ENCODE measurements around the gene LRRC18.

Gene LRRC18

GRCh38 chr10:48926255-48926654 is 13.4 kb downstream of the LRRC18 start:
- no peak overlapping the region for H3K4me3 ChIP-seq (ENCODE audit: low read depth in 1 of 5, low read length in 5 of 5)
- H3K9ac ChIP-seq (ENCODE audit: low read length in 5 of 5), result no peak overlapping the region
- H3K4me1 ChIP-seq (ENCODE audit: control insufficient read depth in 5 of 5, insufficient read depth in 5 of 5, low read length in 5 of 5), result no peaks in the 10 kb centered on the region
- H3K36me3 ChIP-seq (ENCODE audit: control insufficient read depth in 5 of 5, insufficient read depth in 5 of 5, low read length in 5 of 5), result no peaks in the 10 kb centered on the region
- H3K27ac ChIP-seq (ENCODE audit: low read depth, low read length), result no peak overlapping the region
- H3K27me3 ChIP-seq (ENCODE audit: control insufficient read depth in 5 of 5, insufficient read depth in 4 of 5, low read length in 5 of 5), result no peaks in the 10 kb centered on the region
- H3K9me3 ChIP-seq (ENCODE audit: control insufficient read depth in 5 of 5, low read length in 5 of 5), result no peaks in the 10 kb centered on the region

- Histone ChIP-seq H3K36me3 (ENCODE audit: control insufficient read depth in 5 of 5, insufficient read depth in 5 of 5, low read length in 5 of 5) (no peaks in the 10 kb centered on the region), H3K4me1 (ENCODE audit: control insufficient read depth in 5 of 5, insufficient read depth in 5 of 5, low read length in 5 of 5) (no peaks in the 10 kb centered on the region), H3K27me3 (ENCODE audit: control insufficient read depth in 5 of 5, insufficient read depth in 4 of 5, low read length in 5 of 5) (no peaks in the 10 kb centered on the region), H3K27ac (ENCODE audit: low read depth, low read length) (no peak overlapping the region), H3K4me3 (ENCODE audit: low read depth in 1 of 5, low read length in 5 of 5) (no peak overlapping the region), H3K9ac (ENCODE audit: low read length in 5 of 5) (no peak overlapping the region), H3K9me3 (ENCODE audit: control insufficient read depth in 5 of 5, low read length in 5 of 5) (no peaks in the 10 kb centered on the region)
Measured at GRCh38 chr10:48924988-48925387, 14.7 kb downstream of the LRRC18 start.

GRCh38 chr10:48923748-48924147 is 15.9 kb downstream of the LRRC18 start:
- Histone ChIP-seq H3K4me1 (ENCODE audit: control insufficient read depth in 5 of 5, insufficient read depth in 5 of 5, low read length in 5 of 5) (no peaks in the 10 kb centered on the region), H3K27ac (ENCODE audit: low read depth, low read length) (no peak overlapping the region), H3K4me3 (ENCODE audit: low read depth in 1 of 5, low read length in 5 of 5) (no peak overlapping the region), H3K27me3 (ENCODE audit: control insufficient read depth in 5 of 5, insufficient read depth in 4 of 5, low read length in 5 of 5) (no peaks in the 10 kb centered on the region), H3K9ac (ENCODE audit: low read length in 5 of 5) (no peak overlapping the region), H3K36me3 (ENCODE audit: control insufficient read depth in 5 of 5, insufficient read depth in 5 of 5, low read length in 5 of 5) (no peaks in the 10 kb centered on the region), H3K9me3 (ENCODE audit: control insufficient read depth in 5 of 5, low read length in 5 of 5) (peaks cover 0 to 3% (median 0%) of the 10 kb centered on the region in 5 donors)

DNA sequence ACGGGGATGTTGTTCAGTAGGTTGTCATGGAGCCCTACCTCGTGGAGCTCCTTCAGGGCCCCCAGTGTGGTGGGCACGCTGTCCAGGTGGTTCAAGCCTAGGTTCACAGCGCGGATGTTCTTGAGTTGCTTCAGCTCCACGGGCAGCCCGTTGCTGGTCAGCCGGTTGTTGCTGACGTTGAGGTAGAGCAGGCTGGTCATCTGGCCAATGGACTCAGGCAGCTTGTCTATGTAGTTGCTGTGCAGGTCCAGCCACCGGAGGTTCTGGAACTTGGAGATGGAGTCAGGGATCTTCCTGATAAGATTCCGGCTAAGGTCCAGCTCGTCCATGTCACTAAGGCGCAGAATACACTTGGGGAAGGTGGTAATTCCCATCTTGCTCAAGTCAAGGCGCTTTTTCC is 26.0 kb downstream of the LRRC18 start:
- H3K36me3 ChIP-seq (ENCODE audit: control insufficient read depth in 5 of 5, insufficient read depth in 5 of 5, low read length in 5 of 5), result no peaks in the 10 kb centered on the region
- no peaks in the 10 kb centered on the region for H3K4me1 ChIP-seq (ENCODE audit: control insufficient read depth in 5 of 5, insufficient read depth in 5 of 5, low read length in 5 of 5)
- no peaks in the 10 kb centered on the region for H3K9me3 ChIP-seq (ENCODE audit: control insufficient read depth in 5 of 5, low read length in 5 of 5)
- H3K4me3 ChIP-seq (ENCODE audit: low read depth in 1 of 5, low read length in 5 of 5), result no peak overlapping the region
- no peaks in the 10 kb centered on the region for H3K27me3 ChIP-seq (ENCODE audit: control insufficient read depth in 5 of 5, insufficient read depth in 4 of 5, low read length in 5 of 5)
- no peak overlapping the region for H3K9ac ChIP-seq (ENCODE audit: low read length in 5 of 5)
- no peak overlapping the region for H3K27ac ChIP-seq (ENCODE audit: low read depth, low read length)

DNA sequence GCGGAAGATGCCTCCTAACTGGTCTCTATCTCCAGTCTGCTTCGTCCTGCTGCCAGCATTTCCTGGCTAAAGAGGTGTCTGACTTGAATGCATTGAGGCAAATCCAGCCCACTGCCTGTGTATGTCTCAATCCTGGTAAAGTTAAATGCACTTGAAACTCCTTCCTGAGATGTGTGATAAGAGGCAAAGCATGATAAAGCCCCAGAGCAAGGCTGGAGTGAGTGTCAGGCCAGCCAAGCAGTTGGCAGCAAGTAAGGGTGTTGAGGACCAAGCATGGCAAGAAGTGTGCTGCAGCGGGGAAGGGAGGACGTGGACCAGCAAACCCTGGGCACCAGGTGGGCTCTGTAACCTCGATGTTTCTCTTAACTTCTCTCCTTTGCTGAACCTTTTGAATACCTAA is 29.1 kb downstream of the LRRC18 start:
- no peaks in the 10 kb centered on the region for H3K4me1 ChIP-seq (ENCODE audit: control insufficient read depth in 5 of 5, insufficient read depth in 5 of 5, low read length in 5 of 5)
- no peak overlapping the region for H3K27ac ChIP-seq (ENCODE audit: low read depth, low read length)
- no peaks in the 10 kb centered on the region for H3K9me3 ChIP-seq (ENCODE audit: control insufficient read depth in 5 of 5, low read length in 5 of 5)
- no peaks in the 10 kb centered on the region for H3K36me3 ChIP-seq (ENCODE audit: control insufficient read depth in 5 of 5, insufficient read depth in 5 of 5, low read length in 5 of 5)
- H3K4me3 ChIP-seq (ENCODE audit: low read depth in 1 of 5, low read length in 5 of 5), result no peak overlapping the region
- peaks cover 0 to 5% (median 0%) of the 10 kb centered on the region in 5 donors for H3K27me3 ChIP-seq (ENCODE audit: control insufficient read depth in 5 of 5, insufficient read depth in 4 of 5, low read length in 5 of 5)
- no peak overlapping the region for H3K9ac ChIP-seq (ENCODE audit: low read length in 5 of 5)

GRCh38 chr10:48907730-48908129 is 31.9 kb downstream of the LRRC18 start:
- Histone ChIP-seq H3K27me3 (ENCODE audit: control insufficient read depth in 5 of 5, insufficient read depth in 4 of 5, low read length in 5 of 5) (peaks cover 0 to 5% (median 0%) of the 10 kb centered on the region in 5 donors), H3K4me1 (ENCODE audit: control insufficient read depth in 5 of 5, insufficient read depth in 5 of 5, low read length in 5 of 5) (no peaks in the 10 kb centered on the region), H3K36me3 (ENCODE audit: control insufficient read depth in 5 of 5, insufficient read depth in 5 of 5, low read length in 5 of 5) (no peaks in the 10 kb centered on the region), H3K4me3 (ENCODE audit: low read depth in 1 of 5, low read length in 5 of 5) (no peak overlapping the region), H3K9ac (ENCODE audit: low read length in 5 of 5) (no peak overlapping the region), H3K27ac (ENCODE audit: low read depth, low read length) (no peak overlapping the region), H3K9me3 (ENCODE audit: control insufficient read depth in 5 of 5, low read length in 5 of 5) (no peaks in the 10 kb centered on the region)

DNA sequence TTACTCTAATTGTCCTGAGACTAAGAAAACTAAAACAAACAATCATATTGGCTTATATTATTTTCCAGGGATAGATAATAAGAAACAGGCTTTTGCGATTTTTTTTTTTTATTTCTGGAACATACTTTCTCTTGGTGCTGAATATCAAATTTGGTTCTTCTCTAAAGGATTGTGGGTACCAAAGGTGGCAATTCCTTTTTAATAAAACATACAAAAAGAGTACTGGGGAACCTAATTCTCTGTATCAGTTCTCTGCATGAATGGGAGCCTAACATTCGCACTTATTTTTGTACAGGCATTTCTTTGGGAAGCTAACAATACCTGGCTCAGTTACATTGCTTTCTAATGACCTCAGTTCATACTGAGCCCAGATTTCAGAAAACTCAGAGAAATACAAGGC is 32.8 kb downstream of the LRRC18 start:
- Histone ChIP-seq H3K27me3 (ENCODE audit: control insufficient read depth in 5 of 5, insufficient read depth in 4 of 5, low read length in 5 of 5) (peaks cover 0 to 5% (median 0%) of the 10 kb centered on the region in 5 donors), H3K4me1 (ENCODE audit: control insufficient read depth in 5 of 5, insufficient read depth in 5 of 5, low read length in 5 of 5) (no peaks in the 10 kb centered on the region), H3K27ac (ENCODE audit: low read depth, low read length) (no peak overlapping the region), H3K36me3 (ENCODE audit: control insufficient read depth in 5 of 5, insufficient read depth in 5 of 5, low read length in 5 of 5) (no peaks in the 10 kb centered on the region), H3K9me3 (ENCODE audit: control insufficient read depth in 5 of 5, low read length in 5 of 5) (no peaks in the 10 kb centered on the region), H3K4me3 (ENCODE audit: low read depth in 1 of 5, low read length in 5 of 5) (no peak overlapping the region), H3K9ac (ENCODE audit: low read length in 5 of 5) (no peak overlapping the region)

GRCh38 chr10:48905311-48905710 is 34.3 kb downstream of the LRRC18 start:
- H3K9me3 ChIP-seq (ENCODE audit: control insufficient read depth in 5 of 5, low read length in 5 of 5), result no peaks in the 10 kb centered on the region
- no peak overlapping the region for H3K9ac ChIP-seq (ENCODE audit: low read length in 5 of 5)
- no peaks in the 10 kb centered on the region for H3K36me3 ChIP-seq (ENCODE audit: control insufficient read depth in 5 of 5, insufficient read depth in 5 of 5, low read length in 5 of 5)
- H3K4me1 ChIP-seq (ENCODE audit: control insufficient read depth in 5 of 5, insufficient read depth in 5 of 5, low read length in 5 of 5), result peaks cover 0 to 6% (median 3%) of the 10 kb centered on the region in 5 donors
- no peak overlapping the region for H3K27ac ChIP-seq (ENCODE audit: low read depth, low read length)
- H3K27me3 ChIP-seq (ENCODE audit: control insufficient read depth in 5 of 5, insufficient read depth in 4 of 5, low read length in 5 of 5), result peaks cover 0 to 5% (median 0%) of the 10 kb centered on the region in 5 donors
- no peak overlapping the region for H3K4me3 ChIP-seq (ENCODE audit: low read depth in 1 of 5, low read length in 5 of 5)

GRCh38 chr10:48904861-48905260 is 34.8 kb downstream of the LRRC18 start:
- no peak overlapping the region for H3K9ac ChIP-seq (ENCODE audit: low read length in 5 of 5)
- H3K9me3 ChIP-seq (ENCODE audit: control insufficient read depth in 5 of 5, low read length in 5 of 5), result no peaks in the 10 kb centered on the region
- H3K36me3 ChIP-seq (ENCODE audit: control insufficient read depth in 5 of 5, insufficient read depth in 5 of 5, low read length in 5 of 5), result no peaks in the 10 kb centered on the region
- peaks cover 0 to 5% (median 0%) of the 10 kb centered on the region in 5 donors for H3K27me3 ChIP-seq (ENCODE audit: control insufficient read depth in 5 of 5, insufficient read depth in 4 of 5, low read length in 5 of 5)
- H3K4me3 ChIP-seq (ENCODE audit: low read depth in 1 of 5, low read length in 5 of 5), result no peak overlapping the region
- H3K4me1 ChIP-seq (ENCODE audit: control insufficient read depth in 5 of 5, insufficient read depth in 5 of 5, low read length in 5 of 5), result peaks cover 0 to 9% (median 3%) of the 10 kb centered on the region in 5 donors
- no peak overlapping the region for H3K27ac ChIP-seq (ENCODE audit: low read depth, low read length)

DNA sequence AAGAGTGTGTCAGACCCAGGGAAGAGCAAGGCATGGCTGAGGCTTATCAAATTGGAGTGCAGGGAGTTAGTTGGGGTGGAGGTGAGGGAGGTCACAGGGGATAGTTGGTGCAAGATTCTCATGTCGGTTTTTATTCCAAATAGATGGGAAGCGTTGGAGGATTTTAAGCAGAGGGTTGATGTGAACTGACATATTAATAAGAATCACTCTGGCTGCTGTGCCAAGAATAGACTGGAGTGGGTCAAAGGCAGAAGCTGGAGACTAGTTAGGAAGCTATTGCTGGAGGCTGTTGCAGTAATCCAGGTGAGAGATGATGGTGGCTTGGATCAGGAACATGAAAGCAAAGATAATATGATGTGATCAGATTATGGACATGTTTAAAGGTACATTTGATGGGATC is 36.5 kb downstream of the LRRC18 start:
- H3K36me3 ChIP-seq (ENCODE audit: control insufficient read depth in 5 of 5, insufficient read depth in 5 of 5, low read length in 5 of 5), result no peaks in the 10 kb centered on the region
- H3K4me1 ChIP-seq (ENCODE audit: control insufficient read depth in 5 of 5, insufficient read depth in 5 of 5, low read length in 5 of 5), result peaks cover 0 to 9% (median 3%) of the 10 kb centered on the region in 5 donors
- H3K27me3 ChIP-seq (ENCODE audit: control insufficient read depth in 5 of 5, insufficient read depth in 4 of 5, low read length in 5 of 5), result peaks cover 0 to 5% (median 0%) of the 10 kb centered on the region in 5 donors
- H3K4me3 ChIP-seq (ENCODE audit: low read depth in 1 of 5, low read length in 5 of 5), result no peak overlapping the region
- no peaks in the 10 kb centered on the region for H3K9me3 ChIP-seq (ENCODE audit: control insufficient read depth in 5 of 5, low read length in 5 of 5)
- H3K27ac ChIP-seq (ENCODE audit: low read depth, low read length), result no peak overlapping the region
- H3K9ac ChIP-seq (ENCODE audit: low read length in 5 of 5), result no peak overlapping the region

DNA sequence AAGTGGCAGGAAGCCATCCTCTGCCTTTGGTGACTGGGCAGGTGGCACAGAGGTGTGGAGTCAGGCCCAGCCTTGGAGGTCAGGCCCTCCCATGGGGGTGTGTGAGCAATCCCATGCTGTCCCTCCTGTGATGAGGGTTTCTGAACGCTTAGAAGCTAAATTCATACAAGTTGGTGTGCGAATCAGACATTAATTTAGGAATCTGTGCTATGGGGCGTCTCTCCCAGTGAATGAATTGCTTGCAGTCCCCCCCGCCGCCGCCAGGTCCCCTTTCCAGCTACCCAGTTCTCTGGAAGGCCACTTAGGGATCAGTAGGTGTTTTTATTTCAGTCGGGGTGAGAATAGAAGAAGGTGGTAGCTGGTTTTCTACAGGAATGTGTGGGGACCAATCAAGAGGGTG is 37.5 kb downstream of the LRRC18 start:
- no peak overlapping the region for H3K9ac ChIP-seq (ENCODE audit: low read length in 5 of 5)
- H3K36me3 ChIP-seq (ENCODE audit: control insufficient read depth in 5 of 5, insufficient read depth in 5 of 5, low read length in 5 of 5), result peaks cover 0 to 9% (median 0%) of the 10 kb centered on the region in 5 donors
- no peak overlapping the region for H3K4me3 ChIP-seq (ENCODE audit: low read depth in 1 of 5, low read length in 5 of 5)
- no peaks in the 10 kb centered on the region for H3K27me3 ChIP-seq (ENCODE audit: control insufficient read depth in 5 of 5, insufficient read depth in 4 of 5, low read length in 5 of 5)
- no peaks in the 10 kb centered on the region for H3K9me3 ChIP-seq (ENCODE audit: control insufficient read depth in 5 of 5, low read length in 5 of 5)
- H3K4me1 ChIP-seq (ENCODE audit: control insufficient read depth in 5 of 5, insufficient read depth in 5 of 5, low read length in 5 of 5), result peaks cover 0 to 9% (median 3%) of the 10 kb centered on the region in 5 donors
- no peak overlapping the region for H3K27ac ChIP-seq (ENCODE audit: low read depth, low read length)
